ENCODE measurements around the gene PIWIL1. TPM values are rescaled to one million over a fixed set of nuclear protein-coding genes. Genes with fewer than 3 reads are reported as not detected.

The PIWIL1 gene
- total RNA-seq (2022) (not detected in 2 replicates), Bru-seq, nascent RNA (not detected), BruChase-seq, experiment 1, labeled RNA remaining after a 6-hour chase (not detected), BruChase-seq, experiment 2, labeled RNA remaining after a 2-hour chase (not detected)
- long read RNA-seq: 0 reads

GRCh38 chr12:130337488-130338303, at the start of gene PIWIL1:
Gene PIWIL1, plus strand, starts transcription at chr12:130337887. Its CDS starts 4,705 bp downstream, at chr12:130342592.
- H3K27me3 Mint-ChIP-seq (ENCODE audit: unreplicated experiment): no peaks in the 10 kb centered on the region
- intact Hi-C loops (cut with micrococcal nuclease; ENCODE audit: unreplicated experiment): loop anchor here (5.0 kb wide), 1 partner anchor 410 kb away; no protein-coding TSS in a partner anchor
- no peaks in the 10 kb centered on the region for H3K36me3 Mint-ChIP-seq (ENCODE audit: insufficient read depth, unreplicated experiment)
- H3K4me1 Mint-ChIP-seq (ENCODE audit: low read depth, unreplicated experiment): peaks cover 9% of the 10 kb centered on the region
- CTCF ChIA-PET: no interaction called here
- no peak for DNase-seq
- no peak within 1 kb of the TSS for H3K27ac Mint-ChIP-seq (ENCODE audit: unreplicated experiment)
- no TSS peak for BruUV-seq (replicated peaks)
- H3K4me3 Mint-ChIP-seq (ENCODE audit: low read depth, unreplicated experiment): no peak within 1 kb of the TSS
- peaks cover 11% of the 10 kb centered on the region for H3K9me3 Mint-ChIP-seq (ENCODE audit: low read depth, unreplicated experiment)
- TF ChIP-seq, protein P1, sequence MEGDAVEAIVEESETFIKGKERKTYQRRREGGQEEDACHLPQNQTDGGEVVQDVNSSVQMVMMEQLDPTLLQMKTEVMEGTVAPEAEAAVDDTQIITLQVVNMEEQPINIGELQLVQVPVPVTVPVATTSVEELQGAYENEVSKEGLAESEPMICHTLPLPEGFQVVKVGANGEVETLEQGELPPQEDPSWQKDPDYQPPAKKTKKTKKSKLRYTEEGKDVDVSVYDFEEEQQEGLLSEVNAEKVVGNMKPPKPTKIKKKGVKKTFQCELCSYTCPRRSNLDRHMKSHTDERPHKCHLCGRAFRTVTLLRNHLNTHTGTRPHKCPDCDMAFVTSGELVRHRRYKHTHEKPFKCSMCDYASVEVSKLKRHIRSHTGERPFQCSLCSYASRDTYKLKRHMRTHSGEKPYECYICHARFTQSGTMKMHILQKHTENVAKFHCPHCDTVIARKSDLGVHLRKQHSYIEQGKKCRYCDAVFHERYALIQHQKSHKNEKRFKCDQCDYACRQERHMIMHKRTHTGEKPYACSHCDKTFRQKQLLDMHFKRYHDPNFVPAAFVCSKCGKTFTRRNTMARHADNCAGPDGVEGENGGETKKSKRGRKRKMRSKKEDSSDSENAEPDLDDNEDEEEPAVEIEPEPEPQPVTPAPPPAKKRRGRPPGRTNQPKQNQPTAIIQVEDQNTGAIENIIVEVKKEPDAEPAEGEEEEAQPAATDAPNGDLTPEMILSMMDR (IDR thresholded peaks at IDR 0.05; ENCODE audit: unreplicated experiment): no peak

GRCh38 chr12:130288206-130288605, 49.5 kb upstream of the PIWIL1 start:
- no TSS peak for BruUV-seq (replicated peaks)
- CTCF ChIA-PET: no interaction called here
- Mint-ChIP-seq H3K4me3 (ENCODE audit: low read depth, unreplicated experiment) (no peak overlapping the region), H3K9me3 (ENCODE audit: low read depth, unreplicated experiment) (peaks cover 18% of the 10 kb centered on the region), H3K4me1 (ENCODE audit: low read depth, unreplicated experiment) (no peaks in the 10 kb centered on the region), H3K27me3 (ENCODE audit: unreplicated experiment) (no peaks in the 10 kb centered on the region), H3K36me3 (ENCODE audit: insufficient read depth, unreplicated experiment) (no peaks in the 10 kb centered on the region), H3K27ac (ENCODE audit: unreplicated experiment) (no peak overlapping the region)
- TF ChIP-seq, protein P1 (IDR thresholded peaks at IDR 0.05; ENCODE audit: unreplicated experiment): no peak
- intact Hi-C loops (cut with micrococcal nuclease; ENCODE audit: unreplicated experiment): no loop called here
- DNase-seq: no peak

DNA sequence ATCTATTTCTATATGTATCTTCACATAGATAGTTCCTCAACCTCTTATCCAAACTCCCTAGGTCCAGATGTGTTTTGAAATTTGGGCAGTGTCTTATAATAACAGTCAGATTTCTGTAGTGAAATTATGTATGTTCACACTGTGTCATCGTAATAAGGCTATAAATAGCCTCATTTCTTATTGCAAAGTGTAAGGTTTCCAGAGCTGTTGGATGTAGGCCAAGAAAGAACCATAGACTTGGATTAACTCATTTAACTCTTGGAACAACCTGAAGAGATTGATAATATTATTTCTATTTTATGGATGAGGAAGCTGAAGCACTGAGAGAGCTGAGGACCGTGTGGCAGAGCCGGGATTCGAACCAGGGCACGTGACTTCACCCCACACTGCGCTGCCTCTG, 49.0 kb upstream of the PIWIL1 start:
- no peaks in the 10 kb centered on the region for H3K36me3 Mint-ChIP-seq (ENCODE audit: insufficient read depth, unreplicated experiment)
- no peak for DNase-seq
- TF ChIP-seq, protein P1 (IDR thresholded peaks at IDR 0.05; ENCODE audit: unreplicated experiment): no peak
- no peak overlapping the region for H3K4me3 Mint-ChIP-seq (ENCODE audit: low read depth, unreplicated experiment)
- H3K27me3 Mint-ChIP-seq (ENCODE audit: unreplicated experiment): no peaks in the 10 kb centered on the region
- intact Hi-C loops (cut with micrococcal nuclease; ENCODE audit: unreplicated experiment): no loop called here
- no peaks in the 10 kb centered on the region for H3K4me1 Mint-ChIP-seq (ENCODE audit: low read depth, unreplicated experiment)
- CTCF ChIA-PET: no interaction called here
- BruUV-seq (replicated peaks): no TSS peak
- H3K27ac Mint-ChIP-seq (ENCODE audit: unreplicated experiment): no peak overlapping the region
- peaks cover 18% of the 10 kb centered on the region for H3K9me3 Mint-ChIP-seq (ENCODE audit: low read depth, unreplicated experiment)

GRCh38 chr12:130290114-130290513, 47.6 kb upstream of the PIWIL1 start:
- intact Hi-C loops (cut with micrococcal nuclease; ENCODE audit: unreplicated experiment): no loop called here
- DNase-seq: no peak
- peaks cover 18% of the 10 kb centered on the region for H3K9me3 Mint-ChIP-seq (ENCODE audit: low read depth, unreplicated experiment)
- TF ChIP-seq, protein P1 (IDR thresholded peaks at IDR 0.05; ENCODE audit: unreplicated experiment): no peak
- H3K36me3 Mint-ChIP-seq (ENCODE audit: insufficient read depth, unreplicated experiment): no peaks in the 10 kb centered on the region
- H3K27ac Mint-ChIP-seq (ENCODE audit: unreplicated experiment): no peak overlapping the region
- BruUV-seq (replicated peaks): no TSS peak
- CTCF ChIA-PET: no interaction called here
- no peak overlapping the region for H3K4me3 Mint-ChIP-seq (ENCODE audit: low read depth, unreplicated experiment)
- no peaks in the 10 kb centered on the region for H3K4me1 Mint-ChIP-seq (ENCODE audit: low read depth, unreplicated experiment)
- H3K27me3 Mint-ChIP-seq (ENCODE audit: unreplicated experiment): no peaks in the 10 kb centered on the region
